Bronchial epithelial cell (primary cell): ENCODE measurements around the gene STXBP2. TPM values are rescaled to one million over a fixed set of nuclear protein-coding genes. Genes with fewer than 3 reads are reported as not detected.

ENCODE experiments used
- DNase-seq: peaks from one replicate; pipeline ENCODE4 v3.0.0-alpha.2; 2010; ENCODE audit warnings: low read depth
- FAIRE-seq: peaks from 2 replicates; lab custom pipeline; 2011; peaks lifted over from hg19 to GRCh38; lab: Jason Lieb, UNC
- H3K27me3 ChIP-seq: 2 replicates; pipeline ENCODE4 v1.5.1; 2011; ENCODE audit warnings: low read length; ENCODE audit not compliant: control insufficient read depth, insufficient read depth
- H3K36me3 ChIP-seq: 2 replicates; pipeline ENCODE4 v1.5.1; 2011; ENCODE audit warnings: low read length; ENCODE audit not compliant: control insufficient read depth, insufficient read depth
- H3K4me3 ChIP-seq: 2 replicates; pipeline ENCODE4 v1.5.1; 2011; ENCODE audit warnings: mild to moderate bottlenecking, low read depth, low read length, control low read depth
- CTCF ChIP-seq: IDR thresholded peaks from 2 replicates; pipeline ENCODE4 v1.5.1; 2011; ENCODE audit warnings: mild to moderate bottlenecking, moderate library complexity, low read length, control low read depth, inconsistent platforms; ENCODE audit not compliant: insufficient read depth, severe bottlenecking
- total RNA-seq: library from RNA; depleted of rRNA; stranded (reverse); fragments of >200 nt; gene quantifications from 2 replicates; pipeline ENCODE4 v1.2.1, GENCODE V29; 2014

STXBP2 gene
- total RNA-seq, 1 donor from 2014 or later, result 47.9 TPM

GRCh38 chr19:7692417-7693088 lies 55.6 kb downstream of the STXBP2 start:
- Histone ChIP-seq H3K27me3 (no peaks in the 10 kb centered on the region), H3K4me3 (no peak overlapping the region), H3K36me3 (no peaks in the 10 kb centered on the region)
- FAIRE-seq (peak; percentile 80), DNase-seq (no peak)
- no peak for TF ChIP-seq CTCF

GRCh38 chr19:7694499-7694898 lies 57.6 kb downstream of the STXBP2 start:
- H3K4me3 ChIP-seq, result no peak overlapping the region
- peaks cover 4% of the 10 kb centered on the region for H3K27me3 ChIP-seq
- no peak for TF ChIP-seq CTCF
- no peak for FAIRE-seq
- no peaks in the 10 kb centered on the region for H3K36me3 ChIP-seq
- no peak for DNase-seq

Other genes with a start within 250 kb of the STXBP2 start
- 2.1 and 3.8 TPM in 2 replicates for gene PEX11G, start 148.1 kb upstream of the STXBP2 start, total RNA-seq
- 3.5 and 3.9 TPM in 2 replicates for gene ZNF358, start 121.0 kb upstream of the STXBP2 start, total RNA-seq
- gene MCOLN1, start 114.5 kb upstream of the STXBP2 start, total RNA-seq, result 3.7 and 3.8 TPM in 2 replicates
- gene PNPLA6, start 101.4 kb upstream of the STXBP2 start, total RNA-seq, result 35.6 and 40.8 TPM in 2 replicates
- 2.4 and 7.0 TPM in 2 replicates for gene CAMSAP3, start 41.2 kb upstream of the STXBP2 start, total RNA-seq
- 21.8 and 23.4 TPM in 2 replicates for gene XAB2, start 7.6 kb upstream of the STXBP2 start, total RNA-seq
- 10.3 and 14.5 TPM in 2 replicates for gene PET100, start 7.3 kb upstream of the STXBP2 start, total RNA-seq
- gene PCP2, start 3.4 kb upstream of the STXBP2 start, total RNA-seq, result not detected in 2 replicates
- not detected in 2 replicates for gene RETN, start 31.9 kb downstream of the STXBP2 start, total RNA-seq
- gene MCEMP1, start 40.0 kb downstream of the STXBP2 start, total RNA-seq, result not detected in 2 replicates
- gene TRAPPC5, start 43.7 kb downstream of the STXBP2 start, total RNA-seq, result 29.2 and 141 TPM in 2 replicates
- not detected in 2 replicates for gene FCER2, start 65.0 kb downstream of the STXBP2 start, total RNA-seq
- not detected in 2 replicates for gene CLEC4G, start 95.0 kb downstream of the STXBP2 start, total RNA-seq
- gene CD209, start 110.4 kb downstream of the STXBP2 start, total RNA-seq, result not detected in 2 replicates
- gene CLEC4M, start 126.1 kb downstream of the STXBP2 start, total RNA-seq, result not detected in 2 replicates
- 9.2 and 19.5 TPM in 2 replicates for gene EVI5L, start 193.1 kb downstream of the STXBP2 start, total RNA-seq
- 0.13 TPM in 1 of 2 replicates, not detected in the other for gene PRR36, start 237.3 kb downstream of the STXBP2 start, total RNA-seq